PFSK-1 (cell line): ENCODE measurements around the gene PEX11G.

Source experiments
- FOXP2 ChIP-seq: optimal IDR thresholded peaks from 2 replicates; pipeline ENCODE3; 2011; ENCODE audit warnings: borderline replicate concordance, control low read depth, inconsistent platforms; ENCODE audit not compliant: insufficient read depth; ENCODE audit errors: extremely low read length, extremely low read depth
- POLR2AphosphoS5 ChIP-seq: IDR thresholded peaks from 2 replicates; pipeline ENCODE4 v1.6.1; 2012; ENCODE audit warnings: low read depth, mild to moderate bottlenecking, control low read depth, low read length, moderate library complexity
- REST ChIP-seq, 2 experiments: IDR thresholded peaks; 2 replicates each; pipeline versions ENCODE4 v1.6.1 to v1.8.0; 2011 to 2012; ENCODE audit warnings: low read depth in 2 of 2, low read length in 2 of 2, control low read depth in 1 of 2, inconsistent platforms in 1 of 2, mild to moderate bottlenecking in 1 of 2, moderate library complexity in 1 of 2; ENCODE audit not compliant: insufficient read depth in 1 of 2
- SIN3A ChIP-seq: IDR thresholded peaks from 2 replicates; pipeline ENCODE4 v1.6.1; 2012; ENCODE audit warnings: mild to moderate bottlenecking, low read length, moderate library complexity, borderline replicate concordance; ENCODE audit not compliant: insufficient read depth
- TAF1 ChIP-seq: IDR thresholded peaks from 2 replicates; pipeline ENCODE4 v1.6.1; 2012; ENCODE audit warnings: low read length, control low read depth, borderline replicate concordance; ENCODE audit not compliant: insufficient read depth

GRCh38 chr19:7522923-7523667 is 34.3 kb upstream of the PEX11G start:
- TF ChIP-seq REST (IDR thresholded peaks at IDR 0.05; ENCODE audit: insufficient read depth in 1 of 2, low read depth in 2 of 2, low read length in 2 of 2) = no peak
- TF ChIP-seq POLR2AphosphoS5 = no peak
- no peak for TF ChIP-seq TAF1
- no peak for TF ChIP-seq SIN3A
- TF ChIP-seq FOXP2 = no peak
